Stimulated activated naive CD8-positive, alpha-beta T cell treated with anti-CD3 and anti-CD28 coated beads, Interleukin-15, Interleukin-2, amounts not matched to agents 100 U/mL and 50 U/mL, for 24 hours (primary cell): ENCODE results near the gene CD1B.
"Not testable (repeated sequence)": the region's sequence is repeated elsewhere in the genome, so short reads cannot be mapped to it uniquely, and the experiment has no call there.

Source experiments
- ATAC-seq: fragments of 150-1000 bp; cut with Tn5 transposase; one replicate; pipeline ENCODE4 v1.10.0; 2021
- DNase-seq: peaks from one replicate; pipeline ENCODE4 v3.0.0; 2021

CD1B gene

GRCh38 chr1:158328426-158328825, 2.9 kb downstream of the CD1B start:
- DNase-seq = no peak
- ATAC-seq = no peak

- DNase-seq (no peak), ATAC-seq (no peak)
Observed at GRCh38 chr1:158327481-158327880, 3.9 kb downstream of the CD1B start.

- ATAC-seq = no peak
- no peak for DNase-seq
Observed at GRCh38 chr1:158324395-158324794, 6.9 kb downstream of the CD1B start.

GRCh38 chr1:158323866-158324265, 7.5 kb downstream of the CD1B start:
- DNase-seq = no peak
- no peak for ATAC-seq

- ATAC-seq (no peak), DNase-seq (no peak)
Observed at GRCh38 chr1:158311066-158311465, 20.3 kb downstream of the CD1B start.

- no peak for DNase-seq
- no peak for ATAC-seq
Observed at GRCh38 chr1:158310623-158311022, 20.7 kb downstream of the CD1B start.

GRCh38 chr1:158295791-158296190, 35.5 kb downstream of the CD1B start:
- ATAC-seq = no peak
- no peak for DNase-seq

- no peak for ATAC-seq
Observed at GRCh38 chr1:158290321-158290844, 40.9 kb downstream of the CD1B start.

GRCh38 chr1:158289811-158290210, 41.5 kb downstream of the CD1B start, which contains the start of gene CD1C:
CD1C (plus strand) TSS chr1:158289923; CDS start chr1:158290065, 142 bp downstream.
- DNase-seq (no peak), ATAC-seq (no peak)

More at GRCh38 chr1:158290321-158290844, 40.9 kb downstream of the CD1B start:
- no peak for DNase-seq

GRCh38 chr1:158286941-158287346, 44.4 kb downstream of the CD1B start:
- DNase-seq (no peak), ATAC-seq (peak; percentile 17)

- DNase-seq (no peak), ATAC-seq (peak; percentile 43)
Observed at GRCh38 chr1:158286487-158286886, 44.8 kb downstream of the CD1B start.

GRCh38 chr1:158285756-158286241, 45.5 kb downstream of the CD1B start:
- DNase-seq (peak; percentile 56), ATAC-seq (peak; percentile 67)

GRCh38 chr1:158283965-158284364, 47.4 kb downstream of the CD1B start:
- DNase-seq = no peak
- ATAC-seq = peak; percentile 52

- ATAC-seq, DNase-seq: not testable (repeated sequence)
Observed at GRCh38 chr1:158282421-158282820, 48.9 kb downstream of the CD1B start.
